Spleen (tissue), 7 donors: Measurements from ENCODE around the gene IL18BP.

ENCODE experiments used
- CTCF ChIP-seq, 11 experiments: fragments of 200-600 bp in 7 of 11; fragments of 450-650 bp in 4 of 11; sonication (generic) in 4 of 11; IDR thresholded peaks in 8 of 11; conservative IDR thresholded peaks in 3 of 11; 1 replicate in 7 of 11; 2 replicates in 4 of 11; pipeline versions ENCODE4 v1.4.0 to v1.8.0; 2016 to 2021; ENCODE audit warnings: antibody characterized with exemption in 11 of 11, inconsistent platforms in 4 of 11, mild to moderate bottlenecking in 1 of 11
- POLR2A ChIP-seq, 3 donors: fragments of 450-650 bp; IDR thresholded peaks; one replicate each; pipeline ENCODE4 v1.5.1; 2017; ENCODE audit warnings: antibody characterized with exemption in 3 of 3, mild to moderate bottlenecking in 1 of 3
- POLR2AphosphoS5 ChIP-seq, 3 donors: sonication (generic); formaldehyde crosslinking; IDR thresholded peaks; one replicate each; pipeline ENCODE4 v1.5.1; 2017; ENCODE audit warnings: antibody characterized with exemption in 3 of 3
- donor health status: DM: no; HTN: no; CAD: no; lungs with moderate emphysema.
- donor health status: DM: no; HTN: no; CAD: no.
- donor health status: DM: no; HTN: no; CAD: no.

- TF ChIP-seq CTCF (IDR thresholded peaks at IDR 0.05 in 8 of 11, conservative IDR thresholded peaks at IDR 0.05 in 3 of 11) (no peak), POLR2AphosphoS5 (IDR thresholded peaks at IDR 0.05) (no peak), POLR2A (IDR thresholded peaks at IDR 0.05) (no peak)
Observed at GRCh38 chr11:72002841-72003775, 4.4 kb downstream of the IL18BP start.
